OCI-LY3 (cell line): Measurements from ENCODE around the gene AFDN.

Source experiments
- H2AFZ ChIP-seq: fragments of 200-600, 300-600 bp; shearing (Covaris generic); 2 replicates; pipeline ENCODE4 v1.6.0; 2014; ENCODE audit warnings: antibody characterized with exemption, low read depth, low read length
- H3K27ac ChIP-seq: fragments of 200-600, 300-600 bp; sonication (generic); 2 replicates; pipeline ENCODE4 v1.5.1; 2014; ENCODE audit warnings: mild to moderate bottlenecking, low read length, moderate library complexity, mixed read lengths
- H3K27me3 ChIP-seq: fragments of 200-600, 300-600 bp; sonication (generic); 2 replicates; pipeline ENCODE4 v1.6.1; 2014; ENCODE audit warnings: low read depth, low read length, mixed read lengths
- H3K36me3 ChIP-seq: fragments of 200-600, 300-600 bp; sonication (generic); replicated peaks from 2 replicates; pipeline ENCODE3; 2014; ENCODE audit warnings: low read depth, low read length, mixed read lengths
- H3K4me1 ChIP-seq: fragments of 300-600, 200-600 bp; sonication (generic); 2 replicates; pipeline ENCODE4 v1.6.1; 2014; ENCODE audit warnings: low read length, mixed read lengths
- H3K4me2 ChIP-seq: fragments of 200-600, 300-600 bp; sonication (generic); 2 replicates; pipeline ENCODE4 v1.6.1; 2014; ENCODE audit warnings: low read length, mixed read lengths
- H3K4me3 ChIP-seq: fragments of 300-600, 200-600 bp; sonication (generic); 2 replicates; pipeline ENCODE4 v1.5.1; 2014; ENCODE audit warnings: antibody characterized with exemption, mild to moderate bottlenecking, low read length, moderate library complexity
- H3K79me2 ChIP-seq: fragments of 300-600, 200-600 bp; shearing (Covaris generic); 2 replicates; pipeline ENCODE4 v1.6.1; 2014; ENCODE audit warnings: mild to moderate bottlenecking, low read length, mixed read lengths
- H3K9ac ChIP-seq: fragments of 300-600, 200-600 bp; shearing (Covaris generic); 2 replicates; pipeline ENCODE4 v1.6.0; 2014; ENCODE audit warnings: mild to moderate bottlenecking, low read length, moderate library complexity
- H3K9me3 ChIP-seq: fragments of 200-600, 300-600 bp; shearing (Covaris generic); 2 replicates; pipeline ENCODE4 v1.6.1; 2014; ENCODE audit warnings: low read length, mixed read lengths; ENCODE audit not compliant: insufficient read depth
- H4K20me1 ChIP-seq: fragments of 200-600, 300-600 bp; sonication (generic); 2 replicates; pipeline ENCODE4 v1.6.1; 2016; ENCODE audit warnings: low read length, mixed read lengths; ENCODE audit not compliant: insufficient read depth
- CTCF ChIP-seq: fragments of 200-600, 300-600 bp; sonication (generic); IDR thresholded peaks from 2 replicates; pipeline ENCODE4 v1.5.1; 2014; ENCODE audit warnings: antibody characterized with exemption, low read length, low read depth
- EZH2phosphoT487 ChIP-seq: fragments of 200-600 bp; shearing (Covaris generic); IDR thresholded peaks from 2 replicates; pipeline ENCODE4 v1.6.1; 2018; ENCODE audit warnings: antibody characterized with exemption, mixed run types, low read depth

Gene AFDN

GRCh38 chr6:167832497-167833395 lies 6.0 kb downstream of the AFDN start:
- H3K27ac ChIP-seq: peak overlapping the region; percentile 99
- H3K79me2 ChIP-seq: peaks cover 99% of the 10 kb centered on the region

DNA sequence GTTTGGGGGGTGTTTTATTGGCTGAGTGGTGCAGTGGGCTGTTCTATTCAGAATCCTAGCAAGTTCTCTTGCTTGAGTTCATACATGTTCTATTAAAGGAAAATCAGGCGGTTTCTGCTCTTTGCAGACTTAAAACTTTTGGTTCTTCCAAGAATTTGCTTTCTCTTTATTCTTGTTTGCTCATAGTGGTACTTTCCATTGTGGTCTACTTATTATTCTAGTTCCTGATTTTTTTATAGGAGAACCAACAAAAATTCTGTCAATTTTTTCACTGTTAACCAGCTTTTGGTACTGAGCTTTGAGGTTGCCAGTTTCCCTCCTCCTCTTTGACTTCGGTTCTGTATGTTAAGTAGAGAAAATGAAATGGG lies 6.7 kb downstream of the AFDN start:
- TF ChIP-seq CTCF: no peak
- TF ChIP-seq EZH2phosphoT487: no peak
- Histone ChIP-seq H3K4me3 (peak overlapping the region; percentile 82), H3K9ac (peak overlapping the region; percentile 73), H2AFZ (no peak overlapping the region), H3K27ac (peak overlapping the region; percentile 99), H3K79me2 (peaks cover 99% of the 10 kb centered on the region), H3K27me3 (no peaks in the 10 kb centered on the region), H4K20me1 (peaks cover 47% of the 10 kb centered on the region), H3K4me1 (peaks cover 69% of the 10 kb centered on the region), H3K4me2 (peak overlapping the region; percentile 97), H3K36me3 (peaks cover 9% of the 10 kb centered on the region), H3K9me3 (no peaks in the 10 kb centered on the region)

More at GRCh38 chr6:167832497-167833395, 6.0 kb downstream of the AFDN start:
- H3K36me3 ChIP-seq: peaks cover 6% of the 10 kb centered on the region
- H3K4me1 ChIP-seq: peaks cover 69% of the 10 kb centered on the region
- H3K4me3 ChIP-seq: peak overlapping the region; percentile 82
- H3K9me3 ChIP-seq: no peaks in the 10 kb centered on the region
- TF ChIP-seq CTCF (no peak), EZH2phosphoT487 (no peak)
- H4K20me1 ChIP-seq: peaks cover 41% of the 10 kb centered on the region
- peak overlapping the region; percentile 97 for H3K4me2 ChIP-seq
- H3K9ac ChIP-seq: peak overlapping the region; percentile 88
- H3K27me3 ChIP-seq: no peaks in the 10 kb centered on the region
- H2AFZ ChIP-seq: no peak overlapping the region

- Histone ChIP-seq H3K9me3 (no peaks in the 10 kb centered on the region), H3K4me3 (no peak overlapping the region), H4K20me1 (peaks cover 62% of the 10 kb centered on the region), H2AFZ (no peak overlapping the region), H3K4me2 (peak overlapping the region; percentile 97), H3K79me2 (peaks cover 99% of the 10 kb centered on the region), H3K36me3 (peaks cover 6% of the 10 kb centered on the region), H3K27me3 (no peaks in the 10 kb centered on the region), H3K27ac (0 out of 2 replicates have a peak overlapping the region, but pooled peaks have one; percentile 99), H3K4me1 (peaks cover 55% of the 10 kb centered on the region), H3K9ac (no peak overlapping the region)
- TF ChIP-seq CTCF: no peak
- no peak for TF ChIP-seq EZH2phosphoT487
Observed at GRCh38 chr6:167835260-167835659, 8.5 kb downstream of the AFDN start.

- no peaks in the 10 kb centered on the region for H3K27me3 ChIP-seq
- H4K20me1 ChIP-seq: peaks cover 75% of the 10 kb centered on the region
- H3K4me2 ChIP-seq: no peak overlapping the region
- TF ChIP-seq EZH2phosphoT487: no peak
- TF ChIP-seq CTCF: no peak
- H3K27ac ChIP-seq: no peak overlapping the region
- H3K9ac ChIP-seq: no peak overlapping the region
- peaks cover 3% of the 10 kb centered on the region for H3K36me3 ChIP-seq
- peaks cover 99% of the 10 kb centered on the region for H3K79me2 ChIP-seq
- no peaks in the 10 kb centered on the region for H3K9me3 ChIP-seq
- peaks cover 46% of the 10 kb centered on the region for H3K4me1 ChIP-seq
- no peak overlapping the region for H3K4me3 ChIP-seq
- H2AFZ ChIP-seq: no peak overlapping the region
Observed at GRCh38 chr6:167836721-167837120, 10.0 kb downstream of the AFDN start.
